GM15510 (cell line): ENCODE results near the gene CADM1.

Experiments used
- POLR2A ChIP-seq: IDR thresholded peaks from 3 replicates; pipeline ENCODE4 v1.6.1; 2011; ENCODE audit warnings: borderline replicate concordance; ENCODE audit not compliant: insufficient read length; ENCODE audit errors: extremely low read depth

The CADM1 gene

DNA sequence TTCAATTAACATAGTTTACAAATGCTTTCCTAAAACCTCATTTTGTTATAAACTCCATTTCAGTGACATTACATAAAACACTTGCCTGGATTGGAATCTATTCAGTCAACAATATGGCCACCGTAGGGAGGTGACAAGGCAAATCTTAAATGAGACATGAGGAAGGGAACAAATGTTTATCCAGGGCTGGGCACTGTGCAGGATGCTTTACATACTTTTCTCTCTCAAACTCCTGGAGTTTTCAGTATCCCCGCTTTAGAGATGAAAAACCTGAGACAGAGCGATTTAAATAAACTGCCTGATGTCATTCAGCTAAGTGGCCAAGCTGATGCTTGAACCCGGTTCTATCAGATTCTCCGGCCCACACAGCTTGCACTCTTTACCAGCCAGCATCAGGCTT lies 259.9 kb downstream of the CADM1 start:
- no peak for TF ChIP-seq POLR2A

GRCh38 chr11:115242982-115243381 lies 261.2 kb downstream of the CADM1 start:
- no peak for TF ChIP-seq POLR2A

- no peak for TF ChIP-seq POLR2A
Measured at GRCh38 chr11:115241899-115242298, 262.3 kb downstream of the CADM1 start.

- TF ChIP-seq POLR2A: no peak
Measured at GRCh38 chr11:115238791-115239190, 265.4 kb downstream of the CADM1 start.

- no peak for TF ChIP-seq POLR2A
Measured at GRCh38 chr11:115238086-115238485, 266.1 kb downstream of the CADM1 start.

DNA sequence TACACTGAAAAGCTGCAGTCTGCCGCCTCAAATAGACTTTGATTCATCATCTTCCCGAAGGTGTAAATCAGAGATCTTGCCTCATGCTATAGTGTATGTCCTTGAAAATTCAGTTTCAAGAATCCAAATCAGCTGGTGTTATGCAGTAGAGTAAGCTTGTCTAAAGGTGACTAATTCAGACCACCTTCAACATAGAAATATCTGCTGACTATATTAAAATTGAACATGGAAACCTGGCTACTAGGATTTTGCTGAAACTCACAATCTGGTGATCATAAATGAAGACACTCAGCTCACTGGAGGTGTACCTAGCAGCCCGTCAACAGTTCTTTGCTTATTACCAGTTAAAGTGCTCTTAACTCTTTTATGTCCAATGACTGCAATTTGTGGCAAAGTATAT lies 266.6 kb downstream of the CADM1 start:
- no peak for TF ChIP-seq POLR2A

DNA sequence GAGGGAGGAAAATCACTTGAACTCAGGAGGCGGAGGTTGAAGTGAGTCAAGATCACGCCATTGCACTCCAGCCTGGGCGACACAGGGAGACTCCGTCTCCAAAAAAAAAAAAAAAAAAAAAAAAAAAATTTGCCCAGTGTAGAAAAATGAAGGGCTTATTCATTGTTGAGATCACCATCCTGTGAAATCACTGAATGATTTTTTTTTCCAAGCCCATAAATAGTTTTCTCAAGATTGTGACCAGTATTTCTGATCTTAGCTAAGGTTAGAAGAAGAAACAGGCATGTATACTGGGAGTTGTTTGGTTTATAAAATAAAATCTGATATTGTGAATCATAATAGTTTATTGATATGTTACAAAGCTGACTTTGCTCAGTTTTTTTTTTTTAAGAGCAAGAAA lies 269.4 kb downstream of the CADM1 start:
- no peak for TF ChIP-seq POLR2A

- TF ChIP-seq POLR2A: no peak
Measured at GRCh38 chr11:115226556-115226955, 277.7 kb downstream of the CADM1 start.

GRCh38 chr11:115224551-115224950 lies 279.7 kb downstream of the CADM1 start:
- no peak for TF ChIP-seq POLR2A

- TF ChIP-seq POLR2A: no peak
Measured at GRCh38 chr11:115222863-115223530, 281.2 kb downstream of the CADM1 start.

GRCh38 chr11:115222218-115222862 lies 281.9 kb downstream of the CADM1 start:
- TF ChIP-seq POLR2A: no peak

- TF ChIP-seq POLR2A: no peak
Measured at GRCh38 chr11:115221461-115222069, 282.6 kb downstream of the CADM1 start.

- TF ChIP-seq POLR2A: no peak
Measured at GRCh38 chr11:115220911-115221310, 283.3 kb downstream of the CADM1 start.

DNA sequence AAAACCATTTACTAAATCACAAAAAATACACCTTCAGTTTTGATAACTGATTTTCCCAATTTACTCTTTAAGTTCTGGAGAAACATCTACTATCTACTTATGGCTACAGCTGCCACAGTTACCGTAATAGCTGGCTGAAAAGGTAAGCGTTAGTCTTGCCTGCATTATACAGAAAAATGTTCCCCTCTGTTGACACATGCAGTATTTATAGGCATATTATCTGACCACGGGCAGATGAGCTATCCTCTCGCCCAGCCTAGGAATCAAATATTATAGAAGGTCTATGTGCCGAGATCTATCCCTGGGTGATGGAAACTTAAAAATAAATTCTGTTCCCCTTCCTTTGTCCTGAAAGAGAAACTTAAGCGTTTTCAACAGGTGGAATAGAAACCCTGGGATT lies 283.8 kb downstream of the CADM1 start:
- TF ChIP-seq POLR2A: no peak

GRCh38 chr11:115219376-115219775 lies 284.8 kb downstream of the CADM1 start:
- no peak for TF ChIP-seq POLR2A

DNA sequence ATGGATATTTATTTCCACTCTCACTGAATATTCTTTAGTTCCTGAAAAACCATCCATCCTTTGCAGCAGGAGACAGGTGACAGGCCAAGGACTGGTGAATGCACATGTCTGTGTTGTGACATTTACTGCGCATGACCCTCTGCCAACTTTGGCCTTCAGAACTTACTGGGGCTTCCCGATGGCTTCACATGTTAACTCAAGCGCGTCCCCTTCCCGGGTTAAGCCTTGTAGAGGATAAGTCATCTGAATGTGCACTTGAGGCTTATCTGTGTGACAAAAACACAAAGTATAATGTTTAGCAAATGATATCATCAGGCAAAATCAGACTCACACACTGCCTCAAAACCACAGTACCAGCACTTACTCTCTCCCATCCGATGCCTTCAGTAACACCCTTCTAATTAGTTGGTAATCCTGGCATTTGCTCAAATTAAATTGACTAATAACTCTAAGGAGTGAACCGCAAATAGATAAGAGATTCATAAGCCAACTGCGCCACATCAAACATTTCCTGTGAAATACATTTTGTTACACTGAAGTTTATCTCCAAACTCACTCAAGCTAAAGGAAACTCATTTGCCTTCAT lies 286.4 kb downstream of the CADM1 start:
- no peak for TF ChIP-seq POLR2A

- no peak for TF ChIP-seq POLR2A
Measured at GRCh38 chr11:115215694-115216617, 288.3 kb downstream of the CADM1 start.
